NCI-H748 (cell line): ENCODE measurements around the gene ARL3.
"Not testable (repeated sequence)": the region's sequence is repeated elsewhere in the genome, so short reads cannot be mapped to it uniquely, and the experiment has no call there.

ENCODE experiments used
- DNase-seq: peaks from one replicate; lab custom pipeline; 2025; ENCODE audit not compliant: unreplicated experiment; lab: John Stamatoyannopoulos, UW

ARL3 gene

GRCh38 chr10:102738692-102739121, 24.5 kb upstream of the ARL3 start:
- DNase-seq: no peak

GRCh38 chr10:102735065-102735562, 20.9 kb upstream of the ARL3 start:
- no peak for DNase-seq

GRCh38 chr10:102732661-102733060, 18.5 kb upstream of the ARL3 start:
- no peak for DNase-seq

GRCh38 chr10:102731222-102731800, 17.1 kb upstream of the ARL3 start:
- no peak for DNase-seq

GRCh38 chr10:102729029-102730026, 15.1 kb upstream of the ARL3 start:
- DNase-seq: peak; percentile 50

GRCh38 chr10:102727037-102727818, 13.0 kb upstream of the ARL3 start:
- DNase-seq: no peak

- no peak for DNase-seq
Observed at GRCh38 chr10:102726274-102726673, 12.1 kb upstream of the ARL3 start.

GRCh38 chr10:102723989-102724388, 9.8 kb upstream of the ARL3 start:
- no peak for DNase-seq

GRCh38 chr10:102721954-102722353, 7.8 kb upstream of the ARL3 start:
- no peak for DNase-seq

GRCh38 chr10:102720775-102721301, 6.6 kb upstream of the ARL3 start:
- DNase-seq: no peak

- no peak for DNase-seq
Observed at GRCh38 chr10:102720337-102720736, 6.1 kb upstream of the ARL3 start.

GRCh38 chr10:102718220-102718619, 4.0 kb upstream of the ARL3 start:
- DNase-seq: no peak

- DNase-seq: not testable (repeated sequence)
Observed at GRCh38 chr10:102716900-102717565, 2.8 kb upstream of the ARL3 start.

- no peak for DNase-seq
Observed at GRCh38 chr10:102715880-102716279, 1.7 kb upstream of the ARL3 start.

GRCh38 chr10:102714621-102715455, 641 bp upstream of the ARL3 start, which contains the start of gene SFXN2:
TSS of gene SFXN2 (plus strand) at chr10:102714636. CDS start at chr10:102726637, 12,001 bp downstream.
- DNase-seq: peak; percentile 52

- no peak for DNase-seq
Observed at GRCh38 chr10:102713539-102713813, 721 bp downstream of the ARL3 start.

GRCh38 chr10:102712843-102713538, 1.2 kb downstream of the ARL3 start:
- DNase-seq: no peak

GRCh38 chr10:102712089-102712488, 2.1 kb downstream of the ARL3 start:
- DNase-seq: no peak

GRCh38 chr10:102710609-102711008, 3.6 kb downstream of the ARL3 start:
- no peak for DNase-seq
